GM19438 (cell line): Measurements from ENCODE around the gene FGF22.
A peak's percentile ranks its signal among the peaks of the same experiment; 100 is the strongest.
"Not testable (repeated sequence)": the region's sequence is repeated elsewhere in the genome, so short reads cannot be mapped to it uniquely, and the experiment has no call there.

Experiments
- ATAC-seq: cut with Tn5 transposase; IDR thresholded peaks from one replicate; pipeline ENCODE4 v1.9.1; 2021; ENCODE audit warnings: low read depth; ENCODE audit not compliant: unreplicated experiment

FGF22 gene

DNA sequence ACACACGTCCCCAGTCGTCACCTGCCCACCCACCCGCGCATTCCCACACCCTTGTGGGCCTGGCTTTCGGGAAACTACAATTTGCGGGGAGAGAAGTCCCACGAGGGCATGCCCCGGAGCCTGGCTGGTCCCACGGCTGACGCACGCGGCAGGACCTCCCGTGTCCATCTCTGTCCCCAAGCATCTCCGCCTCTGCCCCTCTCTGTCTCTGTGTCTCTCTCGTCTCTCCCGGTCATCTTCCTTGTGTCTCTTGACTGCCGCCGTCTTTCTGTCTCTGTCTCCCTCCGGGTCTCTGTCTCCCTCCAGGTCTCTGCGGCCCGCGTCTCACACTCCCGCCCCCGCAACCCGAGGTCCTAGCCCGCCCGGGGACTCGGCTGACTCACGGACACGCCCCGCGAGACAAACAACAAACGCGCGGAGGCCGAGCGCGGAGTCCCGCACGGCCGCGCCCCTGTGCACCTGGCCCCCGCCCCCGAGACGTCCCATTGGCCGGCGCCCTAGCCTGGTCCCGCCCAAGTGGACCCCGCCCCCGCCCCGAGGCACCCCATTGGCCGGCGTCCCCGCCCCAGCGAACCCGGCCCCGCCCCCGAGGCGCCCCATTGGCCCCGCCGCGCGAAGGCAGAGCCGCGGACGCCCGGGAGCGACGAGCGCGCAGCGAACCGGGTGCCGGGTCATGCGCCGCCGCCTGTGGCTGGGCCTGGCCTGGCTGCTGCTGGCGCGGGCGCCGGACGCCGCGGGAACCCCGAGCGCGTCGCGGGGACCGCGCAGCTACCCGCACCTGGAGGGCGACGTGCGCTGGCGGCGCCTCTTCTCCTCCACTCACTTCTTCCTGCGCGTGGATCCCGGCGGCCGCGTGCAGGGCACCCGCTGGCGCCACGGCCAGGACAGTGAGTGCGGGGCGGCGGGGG lies at the start of gene FGF22:
Gene FGF22 (plus strand): TSS at position 627 of the 908 bp plus-strand sequence. CDS start 47 bp downstream, at position 674.
- peak; percentile 48 for ATAC-seq

DNA sequence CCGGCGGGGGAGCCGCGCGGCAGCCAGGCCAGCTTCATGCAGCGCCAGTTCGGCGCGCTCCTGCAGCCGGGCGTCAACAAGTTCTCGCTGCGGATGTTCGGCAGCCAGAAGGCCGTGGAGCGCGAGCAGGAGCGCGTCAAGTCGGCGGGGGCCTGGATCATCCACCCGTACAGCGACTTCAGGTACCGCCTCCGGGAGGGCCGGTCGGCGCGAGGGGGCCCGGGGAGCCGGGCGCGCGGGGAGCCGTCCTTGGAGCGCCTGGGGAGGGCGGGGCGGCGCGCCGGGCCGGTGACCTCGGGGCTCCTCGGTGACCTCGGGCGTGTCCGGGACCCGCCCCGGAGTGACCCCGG lies 49.3 kb upstream of the FGF22 start:
- ATAC-seq = no peak

- no peak for ATAC-seq
Measured at GRCh38 chr19:590750-591098, 49.0 kb upstream of the FGF22 start.

DNA sequence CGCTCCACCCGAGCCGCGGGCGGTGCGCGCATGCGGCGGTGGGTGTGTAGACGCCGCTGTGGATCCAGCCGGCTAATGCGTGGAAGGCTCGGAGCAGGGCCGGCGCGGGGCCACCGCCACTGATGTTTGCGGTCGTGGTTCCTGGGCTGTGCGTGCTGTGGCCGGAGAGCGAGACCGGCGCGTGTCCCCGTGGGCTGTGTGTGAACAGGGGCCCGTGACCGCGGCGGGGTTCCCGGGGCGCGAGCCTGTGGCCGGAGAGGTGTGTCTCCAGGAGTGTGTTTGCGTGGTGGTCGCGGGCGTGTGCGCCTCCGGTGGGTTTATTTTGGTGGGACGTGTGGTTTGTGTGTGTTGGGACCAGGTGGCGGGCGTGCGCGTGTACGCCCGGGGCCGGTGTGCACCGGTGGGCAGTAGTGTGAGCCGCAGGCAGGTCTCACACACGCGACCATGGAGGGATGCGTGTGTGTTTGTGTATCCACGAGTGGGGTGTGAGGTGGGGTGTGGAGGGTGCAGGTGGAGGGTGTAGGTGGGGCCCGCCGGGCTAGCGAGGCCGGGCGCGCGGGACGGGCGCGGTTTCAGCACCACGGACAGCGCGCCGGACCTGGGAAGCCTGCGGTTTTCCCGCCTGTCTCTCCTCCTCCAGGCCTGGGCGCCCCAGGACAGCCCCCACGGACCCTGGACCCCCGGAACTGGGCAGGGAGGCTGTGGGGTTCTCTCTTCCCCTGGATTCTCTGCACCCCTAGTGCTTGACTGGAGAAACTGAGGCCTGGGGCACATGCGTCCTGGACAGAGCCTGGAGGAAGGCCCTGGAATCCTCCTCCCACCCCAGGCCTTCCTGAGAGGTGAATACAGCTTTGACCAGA lies 48.4 kb upstream of the FGF22 start:
- no peak for ATAC-seq

- no peak for ATAC-seq
Measured at GRCh38 chr19:592101-592500, 47.6 kb upstream of the FGF22 start.

GRCh38 chr19:593055-593454 lies 46.6 kb upstream of the FGF22 start:
- ATAC-seq = no peak

DNA sequence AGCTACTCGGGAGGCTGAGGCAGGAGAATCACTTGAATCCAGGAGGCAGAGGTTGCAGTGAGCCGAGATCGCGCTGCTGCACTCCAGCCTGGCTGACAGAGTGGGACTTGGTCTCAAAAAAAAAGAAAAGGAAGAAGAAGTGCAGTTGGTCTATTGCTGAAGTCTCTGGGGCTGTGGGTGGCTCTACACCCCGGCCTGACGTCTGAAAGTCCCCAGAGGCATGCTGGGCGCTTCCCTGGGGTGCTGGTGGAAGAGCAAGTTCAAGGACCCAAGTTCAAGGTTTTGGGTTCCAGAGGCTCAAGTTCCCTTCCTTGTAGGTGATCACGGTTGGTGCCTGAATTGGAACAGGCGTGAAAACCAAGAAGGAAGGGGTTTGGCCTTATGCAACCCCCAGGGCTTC lies 46.2 kb upstream of the FGF22 start:
- no peak for ATAC-seq

GRCh38 chr19:594265-594870 lies 45.3 kb upstream of the FGF22 start:
- ATAC-seq = no peak

GRCh38 chr19:595326-596262 lies 44.1 kb upstream of the FGF22 start:
- ATAC-seq = no peak

DNA sequence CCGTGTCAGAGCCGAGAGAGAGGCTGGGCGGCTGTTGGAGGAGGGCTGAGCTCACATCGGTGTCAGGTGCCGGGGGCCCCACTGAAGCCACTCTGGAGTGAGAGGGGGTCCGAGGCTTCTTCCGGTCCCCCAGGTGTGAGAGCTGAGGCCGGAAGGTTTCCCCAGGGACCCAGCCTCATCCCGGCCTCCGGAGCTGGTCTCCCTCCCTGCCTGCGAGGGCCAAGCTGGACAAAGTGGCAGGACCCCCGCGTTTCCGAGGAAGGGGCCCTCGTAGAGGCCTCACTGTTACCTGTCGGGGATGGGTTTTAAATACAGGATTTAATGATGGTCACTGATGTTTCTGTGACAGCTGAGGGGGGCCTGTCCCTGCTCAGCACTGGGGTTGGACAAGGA lies 43.4 kb upstream of the FGF22 start:
- no peak for ATAC-seq

DNA sequence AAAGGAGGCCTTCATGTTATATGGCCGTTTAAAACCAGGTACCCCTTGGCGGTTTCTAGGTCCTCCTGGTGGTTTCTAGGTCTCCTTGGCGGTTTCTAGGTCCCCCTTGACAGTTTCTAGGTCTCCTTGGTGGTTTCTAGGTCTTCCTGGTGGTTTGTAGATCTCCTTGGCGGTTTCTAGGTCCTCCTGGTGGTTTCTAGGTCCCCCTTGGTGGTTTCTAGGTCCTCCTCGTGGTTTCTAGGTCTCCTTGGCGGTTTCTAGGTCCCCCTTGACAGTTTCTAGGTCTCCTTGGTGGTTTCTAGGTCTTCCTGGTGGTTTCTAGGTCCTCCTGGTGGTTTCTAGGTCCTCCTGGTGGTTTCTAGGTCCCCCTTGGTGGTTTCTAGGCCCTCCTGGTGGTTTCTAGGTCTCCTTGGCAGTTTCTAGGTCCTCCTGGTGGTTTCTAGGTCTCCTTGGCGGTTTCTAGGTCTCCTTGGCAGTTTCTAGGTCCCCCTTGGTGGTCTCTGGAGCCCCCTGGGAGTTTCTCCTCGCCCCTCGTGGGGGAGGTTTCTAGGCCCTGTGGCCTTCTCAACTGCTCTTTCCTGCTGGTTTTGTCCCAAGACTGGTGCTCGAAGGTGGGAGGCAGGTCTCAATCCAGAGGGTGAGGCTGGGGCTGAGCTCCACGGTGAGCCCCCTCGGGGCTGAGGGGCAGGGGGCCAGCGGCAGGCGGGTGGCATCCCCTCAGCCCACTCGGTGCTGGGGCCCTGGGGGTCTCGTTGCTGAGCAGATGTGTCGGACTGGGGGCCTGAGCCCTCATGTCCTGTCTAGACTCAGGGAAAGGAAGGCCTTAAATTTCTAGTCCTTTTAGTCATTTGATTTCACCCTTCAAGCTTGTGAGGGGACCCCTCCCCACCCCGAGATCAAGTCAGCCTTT lies 42.0 kb upstream of the FGF22 start:
- ATAC-seq = no peak

DNA sequence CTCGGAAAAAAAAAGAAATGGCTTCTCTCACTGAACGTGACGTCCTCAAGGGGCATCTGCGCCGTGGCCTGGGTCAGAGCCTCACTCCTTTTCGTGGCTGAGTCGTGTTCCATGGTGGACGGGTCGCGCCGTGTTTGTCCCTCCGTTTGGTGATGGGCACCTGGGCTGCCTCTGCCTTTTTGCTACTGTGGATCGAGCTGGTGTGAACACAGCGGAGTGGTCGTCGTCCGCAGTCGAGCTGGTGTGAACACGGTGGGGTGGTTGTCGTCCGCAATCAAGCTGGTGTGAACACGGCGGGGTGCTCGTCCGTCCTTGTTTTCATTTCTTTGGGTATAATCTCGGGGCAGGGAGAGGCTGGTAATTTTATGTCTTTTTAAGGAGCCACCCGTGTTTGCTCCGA lies 38.4 kb upstream of the FGF22 start:
- ATAC-seq = no peak

DNA sequence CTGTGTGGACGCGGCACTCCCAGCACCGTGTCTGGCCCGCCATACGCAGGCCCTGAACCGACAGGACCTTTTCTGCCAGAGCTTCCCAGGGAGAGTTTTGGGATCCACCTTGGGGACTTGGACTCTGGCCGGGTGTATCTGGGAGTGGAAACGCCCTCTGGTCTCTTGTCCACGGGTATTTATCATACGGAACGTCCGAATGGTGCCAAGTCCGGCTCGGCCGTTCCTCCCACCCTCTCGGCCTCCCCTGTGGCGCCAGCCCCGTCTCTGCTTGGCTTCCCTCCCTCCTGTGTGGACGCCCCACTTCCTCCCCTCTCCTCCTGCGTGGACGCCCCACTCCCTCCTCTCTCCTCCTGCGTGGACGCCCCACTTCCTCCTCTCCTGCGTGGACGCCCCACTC lies 37.9 kb upstream of the FGF22 start:
- no peak for ATAC-seq

GRCh38 chr19:602391-603301 lies 37.0 kb upstream of the FGF22 start:
- no peak for ATAC-seq

DNA sequence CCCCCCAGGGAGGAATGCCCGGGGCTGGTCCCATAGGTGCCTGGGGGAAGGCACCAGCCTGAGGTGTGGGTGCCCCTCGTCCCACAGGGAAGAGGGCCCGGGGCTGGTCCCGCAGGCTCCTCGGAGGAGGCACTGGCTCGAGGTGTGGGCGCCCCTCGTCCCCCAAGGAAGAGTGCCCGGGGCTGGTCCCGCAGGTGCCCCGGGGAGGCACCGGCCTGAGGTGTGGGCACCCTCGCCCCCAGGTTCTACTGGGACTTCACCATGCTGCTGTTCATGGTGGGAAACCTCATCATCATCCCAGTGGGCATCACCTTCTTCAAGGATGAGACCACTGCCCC lies 36.4 kb upstream of the FGF22 start:
- ATAC-seq = not testable (repeated sequence)

DNA sequence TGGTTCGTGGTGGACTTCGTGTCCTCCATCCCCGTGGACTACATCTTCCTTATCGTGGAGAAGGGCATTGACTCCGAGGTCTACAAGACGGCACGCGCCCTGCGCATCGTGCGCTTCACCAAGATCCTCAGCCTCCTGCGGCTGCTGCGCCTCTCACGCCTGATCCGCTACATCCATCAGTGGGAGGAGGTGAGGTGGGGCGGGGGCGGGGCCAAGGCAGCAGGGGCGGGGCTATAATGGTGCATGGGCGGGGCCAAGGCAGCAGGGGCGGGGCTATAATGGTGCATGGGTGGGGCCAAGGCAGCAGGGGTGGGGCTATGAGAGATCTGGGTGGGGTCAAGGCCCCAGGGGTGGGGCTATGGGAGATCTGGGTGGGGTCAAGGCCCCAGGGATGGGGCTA lies 35.9 kb upstream of the FGF22 start:
- not testable (repeated sequence) for ATAC-seq

- no peak for ATAC-seq
Measured at GRCh38 chr19:604355-604754, 35.3 kb upstream of the FGF22 start.
